Measurements from ENCODE around the gene BEND7.

GRCh38 chr10:13560597-13560996 is 31.8 kb upstream of the BEND7 start:
- TF ChIP-seq FOS (IDR thresholded peaks at IDR 0.05; ENCODE audit: low read depth, low read length) = no peak
- TF ChIP-seq, protein P1, sequence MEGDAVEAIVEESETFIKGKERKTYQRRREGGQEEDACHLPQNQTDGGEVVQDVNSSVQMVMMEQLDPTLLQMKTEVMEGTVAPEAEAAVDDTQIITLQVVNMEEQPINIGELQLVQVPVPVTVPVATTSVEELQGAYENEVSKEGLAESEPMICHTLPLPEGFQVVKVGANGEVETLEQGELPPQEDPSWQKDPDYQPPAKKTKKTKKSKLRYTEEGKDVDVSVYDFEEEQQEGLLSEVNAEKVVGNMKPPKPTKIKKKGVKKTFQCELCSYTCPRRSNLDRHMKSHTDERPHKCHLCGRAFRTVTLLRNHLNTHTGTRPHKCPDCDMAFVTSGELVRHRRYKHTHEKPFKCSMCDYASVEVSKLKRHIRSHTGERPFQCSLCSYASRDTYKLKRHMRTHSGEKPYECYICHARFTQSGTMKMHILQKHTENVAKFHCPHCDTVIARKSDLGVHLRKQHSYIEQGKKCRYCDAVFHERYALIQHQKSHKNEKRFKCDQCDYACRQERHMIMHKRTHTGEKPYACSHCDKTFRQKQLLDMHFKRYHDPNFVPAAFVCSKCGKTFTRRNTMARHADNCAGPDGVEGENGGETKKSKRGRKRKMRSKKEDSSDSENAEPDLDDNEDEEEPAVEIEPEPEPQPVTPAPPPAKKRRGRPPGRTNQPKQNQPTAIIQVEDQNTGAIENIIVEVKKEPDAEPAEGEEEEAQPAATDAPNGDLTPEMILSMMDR (conservative IDR thresholded peaks at IDR 0.05; ENCODE audit: low read depth, low read length) = no peak
- TF ChIP-seq RAD21 (IDR thresholded peaks at IDR 0.05; ENCODE audit: low read length) = no peak

Data from IMR-90 (cell line).